LNCaP clone FGC (cell line): ENCODE measurements around the gene RBAK.

ENCODE experiments used
- DNase-seq: peaks from one replicate; pipeline ENCODE4 v3.0.0-alpha.2; 2011; ENCODE audit warnings: low read depth
- H3K4me3 ChIP-seq: 2 replicates; pipeline ENCODE4 v1.5.1; 2011; ENCODE audit warnings: mild to moderate bottlenecking, low read depth, low read length, control low read depth
- TF ChIP-seq, protein P1 (sequence below): IDR thresholded peaks from 2 replicates; pipeline ENCODE4 v1.5.1; 2012; ENCODE audit warnings: mild to moderate bottlenecking; ENCODE audit not compliant: control insufficient read depth, insufficient read depth; ENCODE audit errors: extremely low read depth

RBAK gene

DNA sequence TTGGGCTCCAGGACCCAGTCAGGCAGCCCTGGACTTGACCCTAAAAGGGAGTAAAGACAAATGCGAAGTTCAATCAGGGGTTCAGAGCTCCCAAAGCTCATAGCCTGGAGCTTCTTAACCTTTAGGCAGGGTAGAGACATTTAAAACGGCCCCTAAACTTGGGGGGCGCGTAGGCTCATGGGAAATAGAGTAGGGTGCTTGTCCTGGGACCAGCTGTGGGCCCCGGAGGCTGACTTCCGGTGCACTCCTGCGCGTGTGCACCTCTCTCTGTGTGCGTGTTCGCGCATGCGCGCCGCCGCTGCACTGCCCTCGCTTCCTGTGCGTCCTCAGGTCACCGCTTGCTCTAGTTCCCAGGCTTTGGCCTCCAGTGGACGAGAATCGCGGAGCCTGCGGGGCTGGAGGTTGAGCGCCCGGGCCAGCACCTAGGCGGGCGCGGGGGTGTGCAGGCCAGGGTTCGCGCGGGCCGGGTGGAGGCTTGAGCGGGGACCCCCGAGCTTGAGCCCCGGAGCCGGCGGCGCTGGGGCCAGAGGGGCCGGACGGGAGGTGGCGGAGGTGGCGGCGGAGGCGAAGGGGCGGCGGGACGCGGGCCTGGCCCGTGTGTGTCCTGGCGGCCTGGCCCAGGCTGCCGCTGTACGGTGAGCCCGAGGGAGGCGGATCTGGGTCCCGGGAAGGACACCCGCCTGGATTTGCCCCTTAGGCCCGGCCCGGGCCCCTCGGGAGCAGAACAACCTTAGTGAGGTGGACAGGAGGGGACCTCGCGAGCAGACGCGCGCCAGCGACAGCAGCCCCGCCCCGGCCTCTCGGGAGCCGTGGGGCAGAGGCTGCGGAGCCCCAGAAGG is at the start of gene RBAK:
RBAK (plus strand) TSS at position 303 of the 839 bp plus-strand sequence. CDS start 2,217 bp downstream, outside the sequence.
- peak; percentile 88 for DNase-seq
- TF ChIP-seq, protein P1, sequence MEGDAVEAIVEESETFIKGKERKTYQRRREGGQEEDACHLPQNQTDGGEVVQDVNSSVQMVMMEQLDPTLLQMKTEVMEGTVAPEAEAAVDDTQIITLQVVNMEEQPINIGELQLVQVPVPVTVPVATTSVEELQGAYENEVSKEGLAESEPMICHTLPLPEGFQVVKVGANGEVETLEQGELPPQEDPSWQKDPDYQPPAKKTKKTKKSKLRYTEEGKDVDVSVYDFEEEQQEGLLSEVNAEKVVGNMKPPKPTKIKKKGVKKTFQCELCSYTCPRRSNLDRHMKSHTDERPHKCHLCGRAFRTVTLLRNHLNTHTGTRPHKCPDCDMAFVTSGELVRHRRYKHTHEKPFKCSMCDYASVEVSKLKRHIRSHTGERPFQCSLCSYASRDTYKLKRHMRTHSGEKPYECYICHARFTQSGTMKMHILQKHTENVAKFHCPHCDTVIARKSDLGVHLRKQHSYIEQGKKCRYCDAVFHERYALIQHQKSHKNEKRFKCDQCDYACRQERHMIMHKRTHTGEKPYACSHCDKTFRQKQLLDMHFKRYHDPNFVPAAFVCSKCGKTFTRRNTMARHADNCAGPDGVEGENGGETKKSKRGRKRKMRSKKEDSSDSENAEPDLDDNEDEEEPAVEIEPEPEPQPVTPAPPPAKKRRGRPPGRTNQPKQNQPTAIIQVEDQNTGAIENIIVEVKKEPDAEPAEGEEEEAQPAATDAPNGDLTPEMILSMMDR: no peak
- H3K4me3 ChIP-seq: peak within 1 kb of the TSS; percentile 88

DNA sequence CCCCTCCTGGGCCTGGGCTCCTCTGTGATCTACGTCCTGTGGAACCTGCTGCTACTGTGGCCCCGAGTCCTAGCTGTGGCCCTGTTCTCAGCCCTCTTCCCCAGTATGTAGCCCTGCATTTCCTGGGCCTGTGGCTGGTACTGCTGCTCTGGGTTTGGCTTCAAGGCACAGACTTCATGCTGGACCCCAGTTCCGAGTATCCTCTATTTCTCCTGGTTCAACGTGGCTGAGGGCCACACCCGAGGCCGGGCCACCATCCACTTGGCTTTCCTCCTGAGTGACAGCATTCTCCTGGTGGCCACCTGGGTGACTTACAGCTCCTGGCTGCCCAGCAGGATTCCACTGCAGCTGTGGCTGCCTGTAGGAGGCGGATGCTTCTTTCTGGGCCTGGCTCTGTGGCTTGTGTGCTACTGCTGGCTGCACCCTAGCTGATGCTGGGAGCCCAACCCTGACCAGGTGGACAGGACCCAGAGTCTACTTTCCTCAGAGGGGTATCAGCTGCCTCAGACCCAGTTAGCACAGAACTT is 48.9 kb upstream of the RBAK start:
- no peak for DNase-seq
- no peak overlapping the region for H3K4me3 ChIP-seq
- TF ChIP-seq, protein P1: no peak

DNA sequence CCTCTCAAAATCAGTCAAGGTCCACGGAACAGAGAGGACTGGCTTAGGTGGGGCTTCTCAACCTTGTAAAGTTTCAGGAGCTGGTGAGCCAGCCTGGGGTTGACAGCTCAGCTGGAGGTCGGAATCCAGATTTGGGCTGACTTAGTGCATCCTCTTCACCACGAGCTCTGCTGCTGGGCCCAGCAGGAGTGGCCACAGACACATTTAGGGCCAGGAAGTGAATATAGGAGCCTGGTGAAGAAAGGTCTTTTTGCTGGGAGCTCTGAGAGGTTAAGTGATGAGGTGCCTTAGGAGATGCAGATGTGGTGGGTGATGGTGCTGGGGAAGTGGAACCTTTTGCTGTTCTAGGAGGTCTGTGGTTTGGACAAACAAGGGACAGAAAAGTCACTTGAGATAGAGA is 47.4 kb upstream of the RBAK start:
- H3K4me3 ChIP-seq: no peak overlapping the region
- DNase-seq: no peak
- TF ChIP-seq, protein P1: no peak

DNA sequence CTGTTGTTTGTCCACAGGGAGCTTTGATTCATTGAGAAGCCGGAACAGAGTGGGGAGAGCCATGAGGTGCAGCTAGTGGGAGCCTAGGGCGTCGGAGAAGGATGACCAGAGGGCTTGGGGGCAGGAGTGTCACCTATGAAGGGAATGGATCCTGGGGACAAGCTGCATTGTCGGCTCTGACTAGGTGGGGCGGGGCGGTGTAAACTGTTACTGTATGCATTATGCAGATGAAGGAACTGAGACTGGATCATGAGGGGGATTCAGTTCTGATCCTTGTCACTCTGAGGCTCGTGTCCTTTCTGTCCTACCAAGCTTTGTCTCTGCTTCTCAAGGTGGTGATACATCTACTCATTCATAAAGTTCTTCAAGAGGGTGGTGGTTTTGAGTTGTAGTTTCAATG is 46.8 kb upstream of the RBAK start:
- no peak for DNase-seq
- no peak overlapping the region for H3K4me3 ChIP-seq
- TF ChIP-seq, protein P1: no peak

DNA sequence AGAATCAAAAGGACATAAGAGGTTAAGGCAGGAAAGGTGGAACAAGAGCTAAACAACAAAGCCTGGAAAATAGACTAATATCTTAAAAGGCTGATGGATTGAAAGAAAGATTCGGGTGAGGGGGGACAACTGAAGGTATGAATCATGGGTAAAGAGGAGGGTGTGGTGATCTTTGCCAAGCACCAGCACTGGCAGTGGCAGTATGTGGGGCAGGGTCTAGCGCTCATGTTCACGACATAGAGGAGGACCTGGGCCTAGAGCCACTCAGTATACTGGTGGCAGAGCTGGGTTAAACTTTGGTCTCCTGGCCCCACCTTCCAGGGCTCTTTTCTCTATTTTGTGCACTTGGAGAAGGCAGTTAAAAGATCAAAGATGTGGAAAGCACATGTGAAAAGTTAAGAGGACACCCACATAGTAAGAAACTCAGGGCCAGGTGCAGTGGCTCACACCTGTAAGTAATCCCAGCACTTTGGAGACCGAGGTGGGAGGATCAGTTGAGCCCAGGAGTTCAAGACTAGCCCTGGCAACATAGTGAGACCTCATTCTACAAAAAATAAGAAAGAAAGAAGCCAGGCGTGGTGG is 46.2 kb upstream of the RBAK start:
- no peak overlapping the region for H3K4me3 ChIP-seq
- TF ChIP-seq, protein P1: no peak
- no peak for DNase-seq

DNA sequence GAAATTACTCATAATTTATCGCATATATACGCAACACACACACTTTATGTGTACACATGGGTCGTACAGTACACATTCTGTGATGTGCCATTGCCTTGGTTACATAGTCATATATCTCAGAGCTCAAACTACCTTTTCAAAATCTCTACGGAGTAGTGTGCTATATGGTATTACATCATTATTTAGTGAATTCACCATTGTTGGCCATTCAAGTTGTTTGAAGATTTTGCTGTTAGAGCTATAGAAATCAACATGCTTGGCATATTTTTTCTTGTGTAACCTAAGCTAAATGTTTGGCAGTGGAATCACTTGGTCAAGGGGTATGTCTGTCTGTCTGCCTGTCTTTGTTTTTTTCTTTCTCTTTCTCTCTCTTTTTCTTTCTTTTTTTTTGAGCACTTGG is 44.7 kb upstream of the RBAK start:
- no peak for DNase-seq
- TF ChIP-seq, protein P1: no peak
- H3K4me3 ChIP-seq: no peak overlapping the region
